GM18870 (cell line): ENCODE results near the gene CAMP.

Experiments used
- ATAC-seq: cut with Tn5 transposase; IDR thresholded peaks from one replicate; pipeline ENCODE4 v1.9.1; 2021; ENCODE audit warnings: moderate library complexity; ENCODE audit not compliant: unreplicated experiment

Gene CAMP

GRCh38 chr3:48214225-48214624 lies 9.1 kb upstream of the CAMP start:
- no peak for ATAC-seq

DNA sequence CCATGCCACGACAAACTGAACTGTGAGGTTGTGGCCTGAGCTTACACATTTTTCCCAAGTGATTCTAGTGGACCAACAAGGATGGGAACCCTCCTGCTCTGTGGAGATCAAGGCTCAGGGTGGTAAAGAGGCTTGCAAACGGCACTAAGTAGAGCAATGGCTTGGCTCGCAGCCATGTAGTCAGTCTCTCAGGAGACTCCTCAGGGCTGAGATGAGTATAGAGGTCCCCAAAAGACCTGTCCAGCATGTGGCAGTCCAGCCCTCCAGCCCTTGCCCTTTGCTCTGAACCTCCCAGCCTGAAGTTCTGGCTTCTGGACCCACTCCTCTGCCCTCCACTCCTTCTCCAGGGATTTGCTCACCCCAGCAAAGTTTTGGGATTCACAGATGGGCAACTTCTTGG lies 8.3 kb upstream of the CAMP start:
- no peak for ATAC-seq

DNA sequence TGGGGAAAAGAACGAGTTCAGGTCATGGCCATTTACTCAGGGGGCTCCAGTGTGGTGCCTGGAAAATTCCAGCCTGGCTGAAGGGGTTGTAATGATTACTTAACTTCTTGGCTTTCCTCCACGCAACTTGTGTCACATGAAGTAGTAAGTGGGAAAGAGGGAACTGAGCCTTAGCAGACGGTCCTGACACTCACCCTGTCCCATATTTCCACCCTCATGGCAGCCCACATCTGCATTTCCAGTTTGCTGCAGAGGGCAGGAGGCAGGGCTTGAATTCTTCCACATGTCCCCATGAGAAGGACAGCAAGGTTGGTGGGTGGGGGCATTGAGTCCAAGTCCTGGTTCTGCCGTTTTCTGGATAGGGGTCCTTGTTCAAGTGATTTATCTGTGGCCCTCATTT lies 7.8 kb upstream of the CAMP start:
- no peak for ATAC-seq

DNA sequence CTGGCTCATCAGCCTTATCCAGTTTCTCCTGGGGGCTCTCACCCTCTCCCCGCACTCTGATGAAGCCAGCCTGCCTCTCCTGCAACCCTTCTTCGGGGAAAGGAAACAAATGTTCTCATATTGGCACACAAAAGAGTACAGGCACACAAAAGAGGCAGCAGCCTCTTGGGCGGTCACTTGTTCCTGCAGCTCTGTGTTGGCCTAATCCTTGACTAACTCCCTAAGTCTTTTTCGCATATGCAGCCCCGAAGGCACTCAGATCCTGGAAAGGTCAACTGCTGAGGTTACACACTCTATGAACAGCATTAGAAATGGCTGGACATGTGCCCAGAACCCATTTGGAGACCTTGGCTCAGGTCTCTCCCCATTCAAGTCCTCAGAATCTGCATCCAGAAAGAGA lies 7.4 kb upstream of the CAMP start:
- ATAC-seq, result no peak

- ATAC-seq, result no peak
These were observed 5.8 kb upstream of the CAMP start for GRCh38 chr3:48217449-48217848.

GRCh38 chr3:48218537-48218936 lies 4.8 kb upstream of the CAMP start:
- ATAC-seq, result no peak

DNA sequence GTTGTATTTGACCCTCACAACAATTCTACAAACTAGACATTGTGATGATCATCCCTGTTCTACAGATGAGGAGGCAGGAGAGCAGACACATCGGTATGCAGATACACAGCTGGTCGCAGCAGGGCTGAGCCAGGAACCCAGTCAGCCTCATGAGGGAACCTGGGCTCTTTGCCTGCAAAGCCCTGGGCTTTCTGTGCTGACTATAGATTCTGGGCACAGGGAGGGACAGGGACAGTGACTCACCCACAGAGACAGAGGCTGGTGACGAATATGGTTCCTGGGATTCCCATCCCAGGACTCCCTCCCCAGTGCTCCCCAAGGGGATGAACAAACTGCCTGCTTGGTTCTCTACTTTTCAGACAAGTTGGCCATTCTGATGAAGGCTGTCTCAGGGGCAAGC lies 3.8 kb upstream of the CAMP start:
- no peak for ATAC-seq

DNA sequence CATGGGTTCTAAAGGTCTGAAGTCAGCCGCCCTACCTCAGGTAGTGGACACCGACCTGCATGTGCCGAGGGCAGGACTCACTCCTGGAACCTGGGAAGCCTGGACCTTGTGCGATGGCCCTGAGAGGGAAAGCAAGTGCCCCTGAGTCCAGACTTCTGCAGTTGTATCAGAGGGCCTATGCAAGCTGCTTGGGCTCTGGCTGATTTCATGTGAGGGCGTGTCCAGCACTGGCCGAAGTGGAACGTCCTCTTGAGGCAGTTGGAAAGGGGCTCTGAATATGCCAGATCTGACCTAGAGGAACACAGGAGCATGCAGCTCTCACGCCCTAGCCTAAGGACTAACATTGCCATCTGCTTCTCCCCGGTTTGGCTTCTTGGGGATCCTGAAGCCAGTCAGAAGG lies 2.5 kb upstream of the CAMP start:
- no peak for ATAC-seq

- no peak for ATAC-seq
These were observed 2.3 kb downstream of the CAMP start for GRCh38 chr3:48225587-48225986.

DNA sequence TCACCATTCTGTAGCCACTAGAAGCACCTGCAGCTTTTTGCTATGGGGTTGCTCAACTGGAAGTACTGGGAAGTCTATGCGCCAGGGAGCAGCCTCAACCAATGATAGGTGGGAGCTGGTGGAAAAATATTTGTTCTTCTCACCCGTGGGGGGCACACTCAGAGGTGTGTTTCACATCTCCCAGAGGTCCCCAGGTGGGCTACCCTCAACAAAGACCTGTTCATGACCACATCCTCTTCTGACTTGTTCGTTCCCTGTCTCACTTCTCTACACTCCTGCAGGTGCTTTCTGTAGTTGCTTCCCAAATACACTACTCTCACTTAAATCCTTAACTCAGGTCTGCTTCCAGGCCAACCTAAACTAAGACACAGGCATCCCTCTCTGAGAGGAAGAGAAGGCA lies 3.6 kb downstream of the CAMP start:
- ATAC-seq, result no peak

GRCh38 chr3:48232232-48232631 lies 8.9 kb downstream of the CAMP start:
- ATAC-seq, result no peak

- ATAC-seq, result no peak
These were observed 9.4 kb downstream of the CAMP start for GRCh38 chr3:48232734-48233133.

- no peak for ATAC-seq
These were observed 10.2 kb downstream of the CAMP start for GRCh38 chr3:48233542-48233941.

DNA sequence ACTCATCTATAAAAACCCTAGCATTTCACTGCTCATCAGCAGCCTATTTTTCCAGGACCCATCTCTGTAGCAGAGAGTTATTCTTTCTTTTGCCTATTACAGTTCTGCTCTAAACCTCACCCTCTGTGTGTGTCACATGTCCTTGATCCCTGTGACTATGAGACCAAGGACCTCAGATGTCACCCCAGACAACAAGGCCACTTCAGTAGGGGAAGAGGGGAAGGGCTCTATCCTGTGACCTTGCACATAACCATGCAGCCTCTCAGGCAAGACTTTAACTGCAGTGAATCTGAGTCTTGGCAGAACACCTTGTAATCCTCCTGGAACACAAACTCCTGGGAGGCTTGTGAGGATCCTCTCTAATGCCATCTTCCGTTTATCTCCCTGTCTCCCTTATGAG lies 13.2 kb downstream of the CAMP start:
- ATAC-seq, result no peak

- no peak for ATAC-seq
These were observed 15.3 kb downstream of the CAMP start for GRCh38 chr3:48238531-48239085.

- no peak for ATAC-seq
These were observed 17.0 kb downstream of the CAMP start for GRCh38 chr3:48240000-48240963.

GRCh38 chr3:48241796-48242455 lies 18.6 kb downstream of the CAMP start:
- ATAC-seq, result no peak

GRCh38 chr3:48243886-48244285 lies 20.6 kb downstream of the CAMP start:
- no peak for ATAC-seq

DNA sequence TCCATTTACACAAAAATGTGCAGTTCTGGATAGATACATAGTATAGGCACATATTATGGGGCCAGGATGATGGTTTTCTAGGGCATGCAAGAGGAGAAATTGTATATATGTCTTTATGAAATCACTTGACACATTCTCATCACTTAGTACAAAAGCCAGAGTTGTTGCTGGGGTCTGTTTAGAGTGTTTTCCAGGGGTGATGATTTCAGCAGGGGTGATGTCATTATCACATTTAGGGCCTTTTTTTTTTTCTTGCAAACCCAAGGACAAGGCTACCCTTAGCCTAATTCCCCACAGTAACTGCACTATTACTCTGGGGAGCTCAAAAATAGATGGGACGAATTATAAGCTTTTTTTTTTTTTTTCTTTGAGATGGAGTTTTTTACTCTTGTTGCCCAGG lies 21.2 kb downstream of the CAMP start:
- ATAC-seq, result no peak

DNA sequence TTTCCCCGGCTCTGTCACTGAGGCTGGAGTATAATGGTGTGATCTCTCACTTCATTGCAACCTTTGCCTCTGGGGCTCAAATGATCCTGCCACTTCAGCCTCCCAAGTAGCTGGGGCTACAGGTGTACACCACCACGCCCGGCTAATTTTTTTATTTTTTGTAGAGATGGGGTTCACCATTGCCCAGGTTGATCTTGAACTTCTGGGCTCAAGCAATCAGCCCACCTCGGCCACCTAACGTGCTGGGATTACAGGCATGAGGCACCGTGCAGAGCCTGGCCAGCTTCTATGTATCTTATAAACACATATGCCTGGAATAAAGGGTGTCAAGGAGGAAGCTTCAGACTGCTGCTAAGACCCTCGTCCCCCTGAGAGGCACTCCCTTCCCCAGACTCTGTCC lies 21.8 kb downstream of the CAMP start:
- no peak for ATAC-seq

GRCh38 chr3:48247401-48247811 lies 24.1 kb downstream of the CAMP start:
- no peak for ATAC-seq
